Skeletal muscle tissue (tissue), 4 donors: ENCODE results near the gene BRCA2. TPM values are rescaled to one million over a fixed set of nuclear protein-coding genes. Genes with fewer than 3 reads are reported as not detected.

Source experiments
- H3K27ac ChIP-seq: one replicate; pipeline ENCODE4 v1.7.0; 2013; ENCODE audit warnings: mild to moderate bottlenecking, low read depth, low read length, inconsistent platforms
- H3K27me3 ChIP-seq, 3 donors: one replicate each; pipeline ENCODE4 v1.7.0; 2013; ENCODE audit warnings: low read length in 3 of 3; ENCODE audit not compliant: control insufficient read depth in 3 of 3, insufficient read depth in 3 of 3
- H3K36me3 ChIP-seq, 3 donors: one replicate each; pipeline ENCODE4 v1.7.0; 2013; ENCODE audit warnings: low read length in 3 of 3; ENCODE audit not compliant: control insufficient read depth in 3 of 3, insufficient read depth in 3 of 3
- H3K4me1 ChIP-seq, 3 donors: one replicate each; pipeline ENCODE4 v1.7.0; 2013; ENCODE audit warnings: low read length in 3 of 3, mild to moderate bottlenecking in 3 of 3; ENCODE audit not compliant: control insufficient read depth in 3 of 3, insufficient read depth in 3 of 3
- H3K4me3 ChIP-seq, 3 donors: one replicate each; pipeline ENCODE4 v1.7.0; 2013; ENCODE audit warnings: low read length in 3 of 3
- H3K9ac ChIP-seq, 3 donors: one replicate each; pipeline ENCODE4 v1.7.0; 2013; ENCODE audit warnings: low read length in 3 of 3, mild to moderate bottlenecking in 3 of 3, moderate library complexity in 2 of 3, low read depth in 1 of 3
- H3K9me3 ChIP-seq, 3 donors: one replicate each; pipeline ENCODE4 v1.7.0; 2013; ENCODE audit warnings: low read length in 3 of 3; ENCODE audit not compliant: control insufficient read depth in 3 of 3
- total RNA-seq: library from RNA; depleted of rRNA; stranded (reverse); fragments of >200 nt; gene quantifications from one replicate; pipeline ENCODE4 v1.2.3, GENCODE V29; 2014
- donor health status: Osteomylitis.

The BRCA2 gene
- total RNA-seq, 1 donor from 2014 or later, result 2.6 TPM

- H3K9ac ChIP-seq, result peak overlapping the region in 2 of 3 donors; percentile 0 to 5
- H3K9me3 ChIP-seq, result no peaks in the 10 kb centered on the region
- H3K27ac ChIP-seq, result no peak overlapping the region
- H3K4me1 ChIP-seq, result peaks cover 2 to 6% (median 4%) of the 10 kb centered on the region in 3 donors
- no peaks in the 10 kb centered on the region for H3K36me3 ChIP-seq
- peak overlapping the region; percentile 22 to 57 (median 49) for H3K4me3 ChIP-seq
- no peaks in the 10 kb centered on the region for H3K27me3 ChIP-seq
Observed at GRCh38 chr13:32310134-32310706, 5.1 kb upstream of the BRCA2 start.

DNA sequence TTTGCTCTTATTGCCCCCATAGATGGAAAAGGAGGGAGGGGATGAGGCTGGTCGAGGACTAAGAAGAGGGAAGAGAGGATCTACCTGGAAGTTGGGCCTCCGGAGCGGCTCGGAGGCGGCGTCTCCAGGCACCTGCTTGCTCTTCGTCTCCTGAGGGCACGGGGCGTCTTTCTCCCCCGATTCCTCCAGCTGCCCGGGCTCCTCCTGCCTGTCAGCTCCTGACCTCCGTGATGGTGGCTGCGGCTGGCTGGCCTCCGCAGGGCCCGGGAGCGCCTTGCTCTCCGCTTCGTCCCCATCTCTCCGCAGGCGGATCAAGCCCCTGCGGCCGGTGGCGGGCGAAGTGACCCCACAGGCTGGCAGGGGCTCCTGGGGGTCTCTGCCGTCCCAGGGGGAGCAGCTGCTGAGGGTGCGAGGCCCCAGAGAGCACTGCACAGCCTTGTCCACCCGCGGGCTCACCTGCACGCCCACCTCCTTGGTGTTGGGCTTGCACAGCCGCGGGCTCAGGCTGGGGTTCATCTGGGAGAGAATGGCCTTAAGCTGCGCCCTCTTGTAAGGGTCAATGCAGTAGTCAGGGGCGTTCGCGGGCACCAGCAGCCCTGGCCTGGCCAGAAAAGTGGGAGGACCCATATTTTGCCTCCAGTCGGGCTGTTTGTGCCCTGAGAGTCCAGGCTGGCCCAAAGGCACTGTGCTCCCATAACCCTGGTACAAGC is 4.0 kb upstream of the BRCA2 start:
- Histone ChIP-seq H3K9me3 (no peaks in the 10 kb centered on the region), H3K4me3 (no peak overlapping the region), H3K36me3 (no peaks in the 10 kb centered on the region), H3K4me1 (peaks cover 9 to 16% (median 10%) of the 10 kb centered on the region in 3 donors), H3K27ac (no peak overlapping the region), H3K27me3 (no peaks in the 10 kb centered on the region), H3K9ac (no peak overlapping the region)

DNA sequence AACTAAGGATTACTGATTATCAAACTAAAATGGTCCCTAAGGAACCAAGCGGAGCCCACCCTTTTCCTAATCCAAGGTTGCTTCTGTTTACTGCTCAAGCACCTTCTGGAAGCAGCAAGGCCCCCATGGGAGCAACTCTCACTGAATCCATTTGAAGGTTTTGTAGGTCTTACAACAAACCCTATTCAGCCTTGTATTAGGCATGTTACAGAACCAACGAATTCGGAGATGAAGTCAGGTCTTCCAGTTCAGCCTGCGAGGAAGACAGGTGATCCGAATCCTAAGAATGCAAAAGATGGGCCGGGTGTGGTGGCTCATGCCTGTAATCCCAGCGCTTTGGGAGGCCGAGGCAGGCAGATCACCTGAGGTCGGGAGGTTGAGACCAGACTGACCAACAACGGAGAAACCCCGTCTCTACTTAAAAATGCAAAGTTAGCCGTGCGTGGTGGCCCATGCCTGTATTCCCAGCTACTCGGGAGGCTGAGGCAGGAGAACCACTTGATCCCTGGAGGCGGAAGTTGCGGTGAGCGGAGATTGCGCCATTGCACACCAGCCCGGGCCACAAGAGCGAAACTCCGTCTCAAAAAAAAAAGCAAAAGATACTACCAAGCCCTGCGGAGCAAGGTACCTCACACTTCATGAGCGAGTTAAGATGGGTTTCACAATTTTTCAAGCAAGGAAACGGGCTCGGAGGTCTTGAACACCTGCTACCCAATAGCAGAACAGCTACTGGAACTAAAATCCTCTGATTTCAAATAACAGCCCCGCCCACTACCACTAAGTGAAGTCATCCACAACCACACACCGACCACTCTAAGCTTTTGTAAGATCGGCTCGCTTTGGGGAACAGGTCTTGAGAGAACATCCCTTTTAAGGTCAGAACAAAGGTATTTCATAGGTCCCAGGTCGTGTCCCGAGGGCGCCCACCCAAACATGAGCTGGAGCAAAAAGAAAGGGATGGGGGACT is 754 bp upstream of the BRCA2 start:
- no peaks in the 10 kb centered on the region for H3K36me3 ChIP-seq
- peaks cover 9 to 16% (median 12%) of the 10 kb centered on the region in 3 donors for H3K4me1 ChIP-seq
- peak overlapping the region; percentile 77 to 90 (median 81) for H3K4me3 ChIP-seq
- peak overlapping the region; percentile 96 for H3K27ac ChIP-seq
- peak overlapping the region; percentile 87 to 98 (median 88) for H3K9ac ChIP-seq
- no peaks in the 10 kb centered on the region for H3K27me3 ChIP-seq
- no peaks in the 10 kb centered on the region for H3K9me3 ChIP-seq

DNA sequence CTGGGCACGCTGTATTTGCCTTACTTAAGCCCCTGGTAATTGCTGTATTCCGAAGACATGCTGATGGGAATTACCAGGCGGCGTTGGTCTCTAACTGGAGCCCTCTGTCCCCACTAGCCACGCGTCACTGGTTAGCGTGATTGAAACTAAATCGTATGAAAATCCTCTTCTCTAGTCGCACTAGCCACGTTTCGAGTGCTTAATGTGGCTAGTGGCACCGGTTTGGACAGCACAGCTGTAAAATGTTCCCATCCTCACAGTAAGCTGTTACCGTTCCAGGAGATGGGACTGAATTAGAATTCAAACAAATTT is 676 bp downstream of the BRCA2 start:
- Histone ChIP-seq H3K4me1 (peaks cover 9 to 16% (median 12%) of the 10 kb centered on the region in 3 donors), H3K4me3 (peak overlapping the region; percentile 77 to 90 (median 81)), H3K9ac (peak overlapping the region; percentile 69 to 88 (median 87)), H3K27ac (peak overlapping the region; percentile 96), H3K36me3 (no peaks in the 10 kb centered on the region), H3K27me3 (no peaks in the 10 kb centered on the region), H3K9me3 (no peaks in the 10 kb centered on the region)

DNA sequence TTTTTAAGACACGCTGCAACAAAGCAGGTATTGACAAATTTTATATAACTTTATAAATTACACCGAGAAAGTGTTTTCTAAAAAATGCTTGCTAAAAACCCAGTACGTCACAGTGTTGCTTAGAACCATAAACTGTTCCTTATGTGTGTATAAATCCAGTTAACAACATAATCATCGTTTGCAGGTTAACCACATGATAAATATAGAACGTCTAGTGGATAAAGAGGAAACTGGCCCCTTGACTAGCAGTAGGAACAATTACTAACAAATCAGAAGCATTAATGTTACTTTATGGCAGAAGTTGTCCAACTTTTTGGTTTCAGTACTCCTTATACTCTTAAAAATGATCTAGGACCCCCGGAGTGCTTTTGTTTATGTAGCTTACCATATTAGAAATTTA is 1.2 kb downstream of the BRCA2 start:
- H3K9me3 ChIP-seq, result no peaks in the 10 kb centered on the region
- H3K27ac ChIP-seq, result peak overlapping the region; percentile 96
- H3K9ac ChIP-seq, result no peak overlapping the region

DNA sequence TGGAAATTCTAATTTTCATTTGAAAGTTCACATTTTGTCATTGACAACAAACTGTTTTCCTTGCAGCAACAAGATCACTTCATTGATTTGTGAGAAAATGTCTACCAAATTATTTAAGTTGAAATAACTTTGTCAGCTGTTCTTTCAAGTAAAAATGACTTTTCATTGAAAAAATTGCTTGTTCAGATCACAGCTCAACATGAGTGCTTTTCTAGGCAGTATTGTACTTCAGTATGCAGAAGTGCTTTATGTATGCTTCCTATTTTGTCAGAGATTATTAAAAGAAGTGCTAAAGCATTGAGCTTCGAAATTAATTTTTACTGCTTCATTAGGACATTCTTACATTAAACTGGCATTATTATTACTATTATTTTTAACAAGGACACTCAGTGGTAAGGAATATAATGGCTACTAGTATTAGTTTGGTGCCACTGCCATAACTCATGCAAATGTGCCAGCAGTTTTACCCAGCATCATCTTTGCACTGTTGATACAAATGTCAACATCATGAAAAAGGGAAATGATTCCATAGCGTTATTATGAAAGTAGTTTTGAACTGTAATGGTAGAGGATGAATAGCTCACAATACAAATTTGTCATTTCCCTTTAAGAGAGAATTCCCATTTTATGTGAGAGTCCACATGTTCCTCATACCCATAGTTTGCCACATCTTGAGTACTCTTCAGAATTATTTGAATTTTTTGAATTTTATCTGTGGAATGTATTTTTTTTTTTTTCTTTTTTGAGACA is 2.6 kb downstream of the BRCA2 start:
- peaks cover 9 to 16% (median 12%) of the 10 kb centered on the region in 3 donors for H3K4me1 ChIP-seq
- no peak overlapping the region for H3K4me3 ChIP-seq
- H3K9me3 ChIP-seq, result no peaks in the 10 kb centered on the region
- no peak overlapping the region for H3K9ac ChIP-seq
- H3K27me3 ChIP-seq, result no peaks in the 10 kb centered on the region
- H3K36me3 ChIP-seq, result no peaks in the 10 kb centered on the region
- H3K27ac ChIP-seq, result no peak overlapping the region

More for the DNA sequence above, 1.2 kb downstream of the BRCA2 start:
- Histone ChIP-seq H3K36me3 (no peaks in the 10 kb centered on the region), H3K4me1 (peaks cover 9 to 16% (median 12%) of the 10 kb centered on the region in 3 donors), H3K27me3 (no peaks in the 10 kb centered on the region), H3K4me3 (peak overlapping the region in 1 of 3 donors; percentile 90)

- Histone ChIP-seq H3K4me3 (no peak overlapping the region), H3K9me3 (no peaks in the 10 kb centered on the region), H3K27ac (no peak overlapping the region), H3K9ac (no peak overlapping the region), H3K36me3 (no peaks in the 10 kb centered on the region), H3K4me1 (peaks cover 7 to 8% (median 8%) of the 10 kb centered on the region in 3 donors), H3K27me3 (no peaks in the 10 kb centered on the region)
Observed at GRCh38 chr13:32320528-32320927, 5.2 kb downstream of the BRCA2 start.

DNA sequence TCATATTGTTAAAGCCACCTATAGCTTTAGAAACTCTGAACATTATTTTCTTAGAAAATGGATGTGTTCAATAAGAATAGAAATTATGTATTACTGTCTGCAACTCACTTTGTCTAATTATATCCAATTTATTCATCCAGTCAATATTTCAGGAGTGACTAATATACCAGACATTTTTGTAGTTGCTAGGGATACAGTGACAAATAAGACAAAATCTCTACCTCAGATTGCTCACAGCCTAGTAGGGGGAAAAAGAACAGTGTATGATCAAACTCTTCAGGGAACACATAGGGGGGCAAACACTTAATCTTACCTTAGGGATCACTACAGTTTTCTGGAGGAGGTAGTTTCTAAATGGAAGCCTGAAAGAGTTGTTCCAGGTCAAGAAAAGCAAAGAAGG is 8.6 kb downstream of the BRCA2 start:
- Histone ChIP-seq H3K36me3 (no peaks in the 10 kb centered on the region), H3K27me3 (no peaks in the 10 kb centered on the region), H3K9me3 (no peaks in the 10 kb centered on the region), H3K9ac (no peak overlapping the region), H3K4me3 (no peak overlapping the region), H3K27ac (no peak overlapping the region), H3K4me1 (no peaks in the 10 kb centered on the region)

DNA sequence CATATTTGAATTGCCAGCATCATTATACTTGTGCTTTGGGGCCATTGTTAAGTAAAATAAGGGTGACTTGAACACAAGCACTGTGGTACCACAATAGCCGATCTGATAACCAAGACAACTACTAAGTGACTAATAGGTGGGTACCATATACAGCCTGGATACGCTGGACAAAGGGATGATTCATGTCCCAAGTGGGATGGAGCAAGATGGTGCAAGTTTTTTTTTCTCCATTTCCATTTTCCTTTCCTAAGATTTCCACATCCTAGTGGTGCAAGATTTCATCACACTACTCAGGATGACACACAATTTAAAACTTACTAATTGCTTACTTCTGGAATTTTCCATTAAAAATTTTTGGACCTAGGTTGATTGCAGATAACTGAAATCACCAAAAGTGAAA is 15.1 kb downstream of the BRCA2 start:
- H3K27me3 ChIP-seq, result no peaks in the 10 kb centered on the region
- H3K9ac ChIP-seq, result no peak overlapping the region
- no peaks in the 10 kb centered on the region for H3K9me3 ChIP-seq
- no peak overlapping the region for H3K4me3 ChIP-seq
- no peaks in the 10 kb centered on the region for H3K4me1 ChIP-seq
- no peak overlapping the region for H3K27ac ChIP-seq
- H3K36me3 ChIP-seq, result no peaks in the 10 kb centered on the region
